Measurements from ENCODE around the gene ORAI2.
A peak's percentile ranks its signal among the peaks of the same experiment; 100 is the strongest.

Gene ORAI2

DNA sequence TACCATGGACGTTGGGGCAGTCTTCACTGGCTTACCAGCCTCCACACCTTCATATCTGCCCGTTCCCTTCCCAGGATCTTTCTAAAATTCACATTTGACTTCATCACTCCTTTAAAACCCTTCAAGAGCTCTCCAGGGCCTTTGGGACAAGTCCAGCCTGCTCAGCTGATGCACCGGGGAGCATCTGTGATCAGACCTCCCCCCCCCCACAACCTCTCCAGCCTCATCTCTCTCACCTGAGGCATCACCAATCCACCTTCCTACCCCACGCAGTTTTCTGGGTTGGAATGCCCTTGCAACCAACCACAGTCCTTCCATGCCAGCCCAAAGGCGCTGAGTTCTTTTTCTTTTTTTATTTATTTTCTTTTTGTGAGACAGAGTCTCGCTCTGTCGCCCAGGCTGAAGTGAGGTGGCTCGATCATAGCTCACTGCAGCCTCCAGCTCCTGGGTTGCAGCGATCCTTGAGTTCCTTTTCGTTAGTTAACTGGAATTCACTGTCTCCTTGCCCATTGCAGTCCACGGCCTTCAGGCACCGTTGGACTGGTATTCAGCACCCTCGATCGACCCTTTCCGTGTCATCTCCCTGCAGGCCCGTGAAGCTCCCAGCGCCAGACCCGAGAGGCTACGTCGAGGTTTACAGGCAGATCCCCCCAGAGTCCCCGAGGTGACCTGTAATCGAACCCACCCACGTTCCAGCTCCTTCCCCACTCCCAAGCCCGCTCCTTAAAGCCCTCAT, 30.6 kb downstream of the ORAI2 start:
- Histone ChIP-seq H3K9me3 (ENCODE audit: control insufficient read depth in 1 of 2, low read length in 2 of 2) (no peaks in the 10 kb centered on the region), H3K4me1 (ENCODE audit: control insufficient read depth in 1 of 2, insufficient read depth in 2 of 2, low read length in 2 of 2) (peaks cover 6 to 24% of the 10 kb centered on the region in 2 donors), H3K4me3 (ENCODE audit: low read depth in 1 of 2, low read length in 2 of 2) (peak overlapping the region; percentile 82 to 100), H3K27ac (ENCODE audit: low read length) (peak overlapping the region; percentile 26), H3K36me3 (ENCODE audit: control insufficient read depth in 1 of 2, insufficient read depth in 2 of 2, low read length in 2 of 2) (peaks cover 0 to 7% of the 10 kb centered on the region in 2 donors), H3K27me3 (ENCODE audit: low read depth, low read length) (no peaks in the 10 kb centered on the region)

DNA sequence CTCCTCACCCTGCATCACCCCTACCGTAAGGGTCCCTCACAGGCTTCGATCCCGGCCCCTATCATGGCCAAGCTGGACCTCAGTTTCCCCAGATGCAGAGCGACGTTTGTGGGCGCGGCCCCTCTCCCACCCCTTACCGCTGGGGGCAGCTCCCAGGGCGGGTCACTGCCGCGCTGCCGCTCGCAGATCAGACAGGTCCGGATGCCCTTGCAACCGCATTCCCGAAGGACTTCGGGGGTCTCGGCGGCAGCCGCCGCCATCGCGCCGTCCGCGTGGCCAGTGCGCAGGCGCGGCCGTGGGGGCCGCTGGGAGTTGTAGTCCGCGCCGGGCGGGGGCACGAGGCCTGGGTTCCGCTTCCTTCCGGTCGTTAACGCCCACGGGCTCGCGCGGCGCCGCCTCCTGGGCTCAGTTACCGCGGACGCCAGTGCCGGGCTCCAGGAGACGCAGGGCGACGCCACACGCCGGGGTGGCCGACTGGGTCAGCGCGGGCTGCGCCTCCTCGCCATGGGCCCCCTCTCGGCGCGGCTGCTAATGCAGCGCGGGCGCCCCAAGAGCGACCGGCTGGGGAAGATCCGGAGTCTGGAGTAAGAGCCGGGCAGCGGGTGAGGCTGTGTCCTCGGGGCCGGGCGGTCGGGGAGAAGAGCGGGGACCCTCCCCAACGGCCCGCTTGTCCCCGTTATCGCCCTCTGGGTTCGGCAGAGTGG, 31.4 kb downstream of the ORAI2 start, which contains the start of the genes ALKBH4 and LRWD1:
TSS of gene ALKBH4 (minus strand) at position 287 of the 704 bp plus-strand sequence. CDS start at position 260, 27 bp downstream.
TSS of gene LRWD1 (plus strand) at position 408 of the 704 bp plus-strand sequence. CDS start at position 505, 97 bp downstream.
- H3K9me3 ChIP-seq (ENCODE audit: control insufficient read depth in 1 of 2, low read length in 2 of 2): no peaks in the 10 kb centered on the region
- peaks cover 6 to 24% of the 10 kb centered on the region in 2 donors for H3K4me1 ChIP-seq (ENCODE audit: control insufficient read depth in 1 of 2, insufficient read depth in 2 of 2, low read length in 2 of 2)
- peak within 1 kb of the TSS; percentile 26 for H3K27ac ChIP-seq (ENCODE audit: low read length)
- no peaks in the 10 kb centered on the region for H3K27me3 ChIP-seq (ENCODE audit: low read depth, low read length)
- H3K36me3 ChIP-seq (ENCODE audit: control insufficient read depth in 1 of 2, insufficient read depth in 2 of 2, low read length in 2 of 2): peaks cover 0 to 7% of the 10 kb centered on the region in 2 donors
- H3K4me3 ChIP-seq (ENCODE audit: low read depth in 1 of 2, low read length in 2 of 2): peak within 1 kb of the TSS; percentile 82 to 100

DNA sequence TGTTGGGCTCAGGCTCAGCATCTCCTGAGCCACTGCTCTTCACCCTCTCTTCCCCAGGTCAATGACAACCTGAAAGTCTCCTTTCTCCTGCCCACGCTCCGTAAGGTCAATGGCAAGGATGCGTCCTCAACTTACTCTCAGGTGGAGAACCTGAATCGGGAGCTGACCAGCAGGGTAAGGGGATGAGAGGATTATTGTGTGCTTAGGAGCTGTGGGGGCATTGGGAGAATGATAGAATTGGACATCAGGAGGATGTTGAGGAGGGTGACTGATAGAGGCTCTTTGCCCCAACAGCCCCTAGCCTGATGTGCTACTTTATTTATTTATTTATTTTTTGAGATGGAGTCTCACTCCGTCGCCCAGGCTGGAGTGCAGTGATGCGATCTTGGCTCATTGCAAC, 32.7 kb downstream of the ORAI2 start:
- Histone ChIP-seq H3K27ac (ENCODE audit: low read length) (no peak overlapping the region), H3K4me1 (ENCODE audit: control insufficient read depth in 1 of 2, insufficient read depth in 2 of 2, low read length in 2 of 2) (peaks cover 6 to 24% of the 10 kb centered on the region in 2 donors), H3K27me3 (ENCODE audit: low read depth, low read length) (no peaks in the 10 kb centered on the region), H3K36me3 (ENCODE audit: control insufficient read depth in 1 of 2, insufficient read depth in 2 of 2, low read length in 2 of 2) (peaks cover 0 to 13% of the 10 kb centered on the region in 2 donors), H3K4me3 (ENCODE audit: low read depth in 1 of 2, low read length in 2 of 2) (peak overlapping the region; percentile 82 to 100), H3K9me3 (ENCODE audit: control insufficient read depth in 1 of 2, low read length in 2 of 2) (no peaks in the 10 kb centered on the region)

DNA sequence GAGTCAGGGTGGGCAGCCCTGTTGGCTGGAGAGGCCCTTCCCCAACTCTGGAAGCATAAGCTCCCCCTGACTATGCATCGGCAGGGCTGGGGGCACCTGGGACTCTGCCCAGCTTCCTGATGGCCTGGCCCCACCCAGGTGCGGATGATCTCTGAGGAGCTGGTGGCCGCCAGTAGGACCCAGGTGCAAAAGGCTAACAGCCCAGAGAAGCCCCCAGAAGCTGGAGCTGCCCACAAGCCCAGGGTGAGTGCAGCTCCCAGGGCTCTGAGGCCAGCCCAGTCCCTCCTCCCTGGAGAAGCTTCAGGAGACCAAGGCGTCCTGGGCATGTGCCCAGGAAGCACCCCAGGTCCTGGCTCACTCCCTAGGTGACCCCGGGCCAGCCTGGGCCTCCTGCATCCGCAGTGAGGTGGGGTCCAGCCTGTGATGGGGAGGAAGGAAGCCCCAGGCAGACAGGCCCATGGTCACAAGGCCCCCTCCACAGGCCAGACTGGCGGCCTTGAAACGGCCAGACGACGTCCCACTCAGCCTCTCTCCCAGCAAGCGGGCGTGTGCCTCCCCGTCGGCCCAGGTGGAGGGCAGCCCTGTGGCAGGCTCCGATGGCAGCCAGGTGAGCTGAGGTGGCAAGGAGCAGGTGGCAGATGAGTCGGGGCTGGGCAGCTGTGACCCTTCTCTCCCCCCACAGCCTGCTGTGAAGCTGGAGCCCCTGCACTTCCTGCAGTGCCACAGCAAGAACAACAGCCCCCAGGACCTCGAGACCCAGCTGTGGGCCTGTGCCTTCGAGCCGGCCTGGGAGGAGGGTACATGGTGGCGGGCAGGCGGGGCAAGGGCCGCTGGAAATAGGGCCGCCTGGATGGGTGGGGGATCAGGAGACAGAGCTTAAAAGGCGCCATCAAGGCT, 34.5 kb downstream of the ORAI2 start:
- H3K27ac ChIP-seq (ENCODE audit: low read length): no peak overlapping the region
- no peak overlapping the region for H3K4me3 ChIP-seq (ENCODE audit: low read depth in 1 of 2, low read length in 2 of 2)
- H3K36me3 ChIP-seq (ENCODE audit: control insufficient read depth in 1 of 2, insufficient read depth in 2 of 2, low read length in 2 of 2): peaks cover 0 to 27% of the 10 kb centered on the region in 2 donors
- no peaks in the 10 kb centered on the region for H3K27me3 ChIP-seq (ENCODE audit: low read depth, low read length)
- H3K9me3 ChIP-seq (ENCODE audit: control insufficient read depth in 1 of 2, low read length in 2 of 2): no peaks in the 10 kb centered on the region
- peaks cover 6 to 18% of the 10 kb centered on the region in 2 donors for H3K4me1 ChIP-seq (ENCODE audit: control insufficient read depth in 1 of 2, insufficient read depth in 2 of 2, low read length in 2 of 2)

DNA sequence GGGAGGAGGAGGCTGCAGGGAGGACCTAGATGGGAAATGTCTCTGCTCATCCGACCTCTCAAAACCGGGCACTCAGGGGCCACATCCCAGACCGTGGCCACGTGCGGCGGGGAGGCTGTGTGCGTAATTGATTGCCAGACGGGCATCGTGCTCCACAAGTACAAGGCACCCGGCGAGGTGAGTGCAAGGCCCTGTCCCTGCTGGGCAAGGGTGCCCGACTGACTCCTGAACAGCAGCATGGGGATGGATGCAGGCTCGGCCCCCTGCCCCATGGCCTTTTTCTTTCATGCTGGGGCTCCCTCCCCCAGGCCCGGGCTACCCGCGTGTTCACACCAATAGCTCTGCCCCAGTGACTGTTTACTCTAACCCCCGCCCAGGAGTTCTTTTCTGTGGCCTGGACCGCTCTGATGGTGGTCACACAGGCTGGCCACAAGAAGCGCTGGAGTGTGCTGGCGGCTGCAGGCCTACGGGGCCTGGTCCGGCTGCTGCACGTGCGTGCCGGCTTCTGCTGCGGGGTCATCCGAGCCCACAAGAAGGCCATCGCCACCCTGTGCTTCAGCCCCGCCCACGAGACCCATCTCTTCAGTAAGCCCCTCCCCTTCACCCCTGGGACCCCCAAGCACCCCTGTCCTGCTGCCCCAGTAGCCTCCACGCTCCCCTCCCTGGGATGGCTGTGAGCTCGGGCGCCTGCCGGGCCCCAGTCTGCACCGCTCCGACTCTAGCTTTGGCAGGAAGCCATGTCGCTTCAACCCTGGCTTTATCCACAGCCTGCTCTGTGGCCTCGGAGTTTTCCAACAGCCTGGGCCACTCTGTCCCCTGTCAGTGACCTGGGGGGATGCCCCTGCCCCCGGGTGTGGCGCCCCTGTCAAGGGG, 35.3 kb downstream of the ORAI2 start:
- H3K27ac ChIP-seq (ENCODE audit: low read length): no peak overlapping the region
- no peaks in the 10 kb centered on the region for H3K27me3 ChIP-seq (ENCODE audit: low read depth, low read length)
- H3K4me1 ChIP-seq (ENCODE audit: control insufficient read depth in 1 of 2, insufficient read depth in 2 of 2, low read length in 2 of 2): peaks cover 3 to 13% of the 10 kb centered on the region in 2 donors
- no peak overlapping the region for H3K4me3 ChIP-seq (ENCODE audit: low read depth in 1 of 2, low read length in 2 of 2)
- no peaks in the 10 kb centered on the region for H3K9me3 ChIP-seq (ENCODE audit: control insufficient read depth in 1 of 2, low read length in 2 of 2)
- peaks cover 0 to 36% of the 10 kb centered on the region in 2 donors for H3K36me3 ChIP-seq (ENCODE audit: control insufficient read depth in 1 of 2, insufficient read depth in 2 of 2, low read length in 2 of 2)

DNA sequence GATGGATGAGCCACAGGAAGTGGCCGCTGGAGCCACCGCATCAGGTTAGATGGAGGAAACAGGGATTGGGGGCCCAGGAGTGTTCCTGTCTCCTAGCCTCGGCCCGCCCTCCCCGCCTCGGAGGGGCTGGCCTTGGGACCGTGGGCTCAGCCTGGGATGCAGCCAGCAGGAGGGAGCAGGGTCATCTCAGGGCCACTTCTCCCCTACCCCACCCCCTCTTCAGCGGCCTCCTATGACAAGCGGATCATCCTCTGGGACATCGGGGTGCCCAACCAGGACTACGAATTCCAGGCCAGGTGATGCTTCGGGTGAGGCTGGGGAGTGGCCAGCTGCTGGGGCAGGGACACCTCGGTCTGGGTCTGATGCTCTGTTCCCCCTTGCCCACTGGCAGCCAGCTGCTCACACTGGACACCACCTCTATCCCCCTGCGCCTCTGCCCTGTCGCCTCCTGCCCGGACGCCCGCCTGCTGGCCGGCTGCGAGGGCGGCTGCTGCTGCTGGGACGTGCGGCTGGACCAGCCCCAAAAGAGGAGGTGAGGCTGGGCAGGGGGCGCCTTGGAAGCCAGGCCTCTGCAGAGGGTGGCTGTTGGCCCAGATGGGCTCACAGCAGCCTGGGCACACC, 36.1 kb downstream of the ORAI2 start:
- Histone ChIP-seq H3K27me3 (ENCODE audit: low read depth, low read length) (no peaks in the 10 kb centered on the region), H3K27ac (ENCODE audit: low read length) (no peak overlapping the region), H3K4me3 (ENCODE audit: low read depth in 1 of 2, low read length in 2 of 2) (no peak overlapping the region), H3K9me3 (ENCODE audit: control insufficient read depth in 1 of 2, low read length in 2 of 2) (no peaks in the 10 kb centered on the region), H3K36me3 (ENCODE audit: control insufficient read depth in 1 of 2, insufficient read depth in 2 of 2, low read length in 2 of 2) (peaks cover 0 to 38% of the 10 kb centered on the region in 2 donors), H3K4me1 (ENCODE audit: control insufficient read depth in 1 of 2, insufficient read depth in 2 of 2, low read length in 2 of 2) (peaks cover 0 to 9% of the 10 kb centered on the region in 2 donors)

DNA sequence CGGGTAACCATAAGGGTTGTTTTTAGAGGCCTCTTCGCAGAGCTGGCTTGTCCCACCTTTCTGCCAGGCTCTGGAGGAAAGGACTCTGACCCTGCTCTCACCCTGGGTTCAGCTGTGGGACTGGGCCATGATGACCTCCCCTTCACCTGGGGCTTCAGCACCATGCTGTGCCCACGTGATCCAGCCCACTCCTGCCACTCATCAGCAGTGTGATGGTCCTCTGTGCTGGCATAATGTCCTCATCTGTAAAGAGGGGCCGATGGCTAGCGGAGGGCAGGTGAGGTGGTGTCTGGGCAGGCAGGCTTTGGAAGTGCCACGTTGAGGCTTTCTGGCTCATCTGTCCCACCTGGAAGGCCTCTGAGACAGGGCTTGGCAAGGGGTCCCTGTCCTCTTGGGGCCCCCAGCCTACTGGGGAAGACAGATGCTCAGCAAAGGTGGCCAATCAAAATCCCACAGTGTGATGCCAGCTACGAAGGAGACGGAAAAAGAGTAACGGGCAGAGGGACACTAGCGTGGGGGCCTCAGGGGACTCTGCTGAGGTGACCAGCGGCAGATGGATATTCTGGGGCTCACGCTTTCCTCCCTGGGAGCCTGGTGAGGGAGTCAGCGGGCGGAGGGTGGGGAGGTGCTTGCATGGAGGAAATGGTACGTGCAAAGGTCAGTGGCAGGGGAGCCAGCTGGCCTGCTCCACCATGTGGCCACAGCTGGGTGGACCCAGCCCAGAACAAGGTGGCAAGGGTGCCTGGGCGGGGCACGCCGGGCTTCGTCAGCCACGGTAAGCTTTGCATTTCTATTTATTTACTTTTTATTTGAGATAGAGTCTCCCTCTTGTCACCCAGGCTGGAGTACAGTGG, 36.8 kb downstream of the ORAI2 start:
- H3K4me3 ChIP-seq (ENCODE audit: low read depth in 1 of 2, low read length in 2 of 2): no peak overlapping the region
- H3K36me3 ChIP-seq (ENCODE audit: control insufficient read depth in 1 of 2, insufficient read depth in 2 of 2, low read length in 2 of 2): peaks cover 0 to 38% of the 10 kb centered on the region in 2 donors
- H3K27ac ChIP-seq (ENCODE audit: low read length): no peak overlapping the region
- no peaks in the 10 kb centered on the region for H3K9me3 ChIP-seq (ENCODE audit: control insufficient read depth in 1 of 2, low read length in 2 of 2)
- H3K4me1 ChIP-seq (ENCODE audit: control insufficient read depth in 1 of 2, insufficient read depth in 2 of 2, low read length in 2 of 2): peaks cover 0 to 9% of the 10 kb centered on the region in 2 donors
- H3K27me3 ChIP-seq (ENCODE audit: low read depth, low read length): no peaks in the 10 kb centered on the region

DNA sequence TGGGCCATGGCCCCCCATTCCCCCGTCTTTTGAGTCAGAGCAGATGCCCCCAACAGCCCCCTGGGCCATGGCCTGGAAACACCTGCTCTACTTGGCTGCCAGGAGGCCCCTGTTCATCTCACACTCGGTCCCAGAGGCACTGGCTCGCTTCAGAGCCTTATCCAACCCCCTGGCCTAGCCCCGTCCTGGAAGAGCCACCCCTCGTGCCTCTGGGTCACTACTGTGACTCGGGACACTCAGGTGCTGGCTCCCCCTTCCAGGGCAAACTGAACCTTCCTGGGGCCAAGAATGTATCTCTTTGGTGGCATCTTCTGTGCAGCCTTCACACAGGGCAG, 38.4 kb downstream of the ORAI2 start:
- H3K27me3 ChIP-seq (ENCODE audit: low read depth, low read length): no peaks in the 10 kb centered on the region
- peaks cover 0 to 38% of the 10 kb centered on the region in 2 donors for H3K36me3 ChIP-seq (ENCODE audit: control insufficient read depth in 1 of 2, insufficient read depth in 2 of 2, low read length in 2 of 2)
- H3K4me1 ChIP-seq (ENCODE audit: control insufficient read depth in 1 of 2, insufficient read depth in 2 of 2, low read length in 2 of 2): no peaks in the 10 kb centered on the region

DNA sequence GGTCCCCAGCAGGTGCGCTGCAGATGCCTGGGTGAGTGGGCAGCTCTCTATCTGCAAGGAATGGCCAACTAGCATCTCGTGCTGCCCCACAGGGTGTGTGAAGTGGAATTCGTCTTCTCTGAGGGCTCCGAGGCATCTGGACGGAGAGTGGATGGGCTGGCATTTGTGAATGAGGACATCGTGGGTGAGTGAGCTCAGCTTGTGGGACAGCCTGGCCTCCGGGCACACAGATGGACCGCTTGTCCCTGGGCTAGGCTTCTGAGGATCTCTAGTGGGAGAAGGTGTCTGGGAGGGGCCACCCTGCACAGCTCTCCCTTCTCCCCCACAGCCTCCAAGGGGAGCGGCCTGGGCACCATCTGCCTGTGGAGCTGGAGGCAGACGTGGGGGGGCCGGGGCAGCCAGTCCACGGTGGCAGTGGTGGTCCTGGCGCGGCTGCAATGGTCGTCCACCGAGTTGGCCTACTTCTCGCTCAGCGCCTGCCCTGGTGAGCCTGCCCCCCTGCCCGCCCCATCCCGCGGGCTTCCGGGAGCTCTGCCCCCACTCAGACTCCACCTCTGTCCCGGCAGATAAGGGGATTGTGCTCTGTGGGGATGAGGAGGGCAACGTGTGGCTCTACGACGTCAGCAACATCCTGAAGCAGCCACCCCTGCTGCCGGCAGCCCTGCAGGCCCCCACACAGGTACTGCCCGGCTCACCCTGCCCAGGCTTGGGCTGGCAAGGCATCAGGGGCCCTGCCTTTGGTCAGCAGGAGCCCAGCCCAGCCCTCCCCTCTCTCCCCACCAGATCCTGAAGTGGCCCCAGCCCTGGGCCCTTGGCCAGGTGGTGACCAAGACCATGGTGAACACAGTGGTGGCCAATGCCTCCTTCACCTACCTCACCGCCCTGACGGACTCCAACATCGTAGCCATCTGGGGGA, 39.0 kb downstream of the ORAI2 start:
- peaks cover 0 to 38% of the 10 kb centered on the region in 2 donors for H3K36me3 ChIP-seq (ENCODE audit: control insufficient read depth in 1 of 2, insufficient read depth in 2 of 2, low read length in 2 of 2)
- H3K4me1 ChIP-seq (ENCODE audit: control insufficient read depth in 1 of 2, insufficient read depth in 2 of 2, low read length in 2 of 2): no peaks in the 10 kb centered on the region
- H3K4me3 ChIP-seq (ENCODE audit: low read depth in 1 of 2, low read length in 2 of 2): no peak overlapping the region
- no peaks in the 10 kb centered on the region for H3K9me3 ChIP-seq (ENCODE audit: control insufficient read depth in 1 of 2, low read length in 2 of 2)
- H3K27me3 ChIP-seq (ENCODE audit: low read depth, low read length): no peaks in the 10 kb centered on the region
- H3K27ac ChIP-seq (ENCODE audit: low read length): no peak overlapping the region

More for the DNA sequence above, 38.4 kb downstream of the ORAI2 start:
- no peak overlapping the region for H3K27ac ChIP-seq (ENCODE audit: low read length)
- H3K4me3 ChIP-seq (ENCODE audit: low read depth in 1 of 2, low read length in 2 of 2): no peak overlapping the region
- H3K9me3 ChIP-seq (ENCODE audit: control insufficient read depth in 1 of 2, low read length in 2 of 2): no peaks in the 10 kb centered on the region

Measured in muscle layer of duodenum (tissue), 2 donors.